ENCODE data around the gene SPRR2D. TPM values are rescaled to one million over a fixed set of nuclear protein-coding genes. Genes with fewer than 3 reads are reported as not detected.
"Not testable (repeated sequence)": the region's sequence is repeated elsewhere in the genome, so short reads cannot be mapped to it uniquely, and the experiment has no call there.

SPRR2D gene
- total RNA-seq: not detected in 2 replicates

DNA sequence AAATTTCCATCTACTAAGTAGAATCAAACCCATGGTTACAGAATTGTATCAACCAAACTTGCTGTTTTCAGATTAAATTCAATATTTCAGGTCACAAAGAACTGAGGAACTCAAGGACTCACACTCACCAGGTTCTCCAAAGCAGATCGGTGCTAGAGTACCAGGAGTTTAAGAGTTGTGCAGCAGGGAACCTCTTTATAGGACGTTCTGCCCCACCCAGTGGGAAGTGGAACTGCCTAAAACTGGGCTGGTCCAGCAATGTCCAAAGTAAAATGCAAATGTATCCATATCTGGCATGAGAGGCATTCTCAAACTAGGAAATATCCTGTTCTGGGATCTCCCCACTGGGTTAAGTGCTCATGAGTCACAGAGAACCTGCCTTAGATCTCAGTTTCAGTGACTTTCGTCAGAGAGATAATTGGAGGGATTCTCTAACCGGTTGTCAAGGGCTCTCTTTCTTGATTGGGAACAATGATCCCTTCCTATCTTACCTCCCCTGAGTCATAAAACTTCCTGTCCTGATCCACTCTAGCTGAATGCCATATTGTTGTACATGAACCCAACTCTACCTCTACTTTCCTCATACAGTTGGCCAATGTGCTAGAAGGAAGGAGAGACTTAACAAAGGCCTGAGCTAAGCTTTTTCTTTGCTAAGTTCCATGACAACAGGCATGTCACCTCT lies at the start of gene SPRR2D:
TSS of gene SPRR2D (minus strand) at position 171 of the 682 bp plus-strand sequence. CDS start 774 bp downstream, outside the sequence.
- no peak for DNase-seq (ENCODE audit: extremely low read depth, low read depth, low spot score)

GRCh38 chr1:153087652-153088051 lies 46.7 kb upstream of the SPRR2D start:
- no peak for DNase-seq (ENCODE audit: extremely low read depth, low read depth, low spot score)

DNA sequence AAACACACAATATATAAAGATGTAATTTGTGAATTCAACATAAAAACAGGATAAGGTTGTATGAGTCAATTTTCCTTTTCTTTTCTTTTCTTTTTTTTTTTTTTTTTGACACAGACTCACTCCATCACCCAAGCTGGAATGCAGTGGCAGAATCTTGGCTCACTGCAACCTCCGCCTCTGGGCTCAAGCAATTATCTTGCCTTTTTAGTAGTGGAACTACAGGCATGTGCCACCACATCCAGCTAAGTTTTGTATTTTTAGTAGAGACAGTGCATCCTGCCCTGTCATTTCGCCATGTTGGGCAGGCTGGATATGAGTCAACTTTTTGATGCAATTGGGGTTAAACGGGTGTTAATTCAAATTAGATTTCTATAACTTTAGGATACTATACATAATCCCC lies 40.8 kb upstream of the SPRR2D start:
- no peak for DNase-seq (ENCODE audit: extremely low read depth, low read depth, low spot score)

- no peak for DNase-seq (ENCODE audit: extremely low read depth, low read depth, low spot score)
These were observed 32.1 kb upstream of the SPRR2D start for GRCh38 chr1:153072806-153073726.

DNA sequence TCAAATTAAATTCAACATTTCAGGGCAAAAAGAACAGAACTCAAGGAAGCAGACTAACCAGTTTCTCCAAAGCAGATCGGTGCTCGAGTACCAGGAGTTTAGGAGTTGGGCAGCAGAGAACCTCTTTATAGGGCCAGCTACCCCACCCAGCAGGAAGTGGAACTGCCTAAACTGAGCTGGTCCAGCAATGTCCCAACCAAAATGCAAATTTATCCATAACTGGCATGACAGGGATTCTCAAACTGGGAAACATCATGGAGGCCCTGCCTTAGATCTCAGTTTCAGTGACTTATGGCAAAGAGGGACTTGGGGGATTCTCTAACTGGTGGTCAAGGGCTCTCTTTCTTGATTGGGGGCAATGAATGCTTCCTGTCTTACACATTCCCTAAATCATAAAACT lies 30.6 kb upstream of the SPRR2D start, which contains the start of gene SPRR2B:
TSS of gene SPRR2B (minus strand) at position 101 of the 400 bp plus-strand sequence. CDS start 772 bp downstream, outside the sequence.
- DNase-seq (ENCODE audit: extremely low read depth, low read depth, low spot score): no peak

DNA sequence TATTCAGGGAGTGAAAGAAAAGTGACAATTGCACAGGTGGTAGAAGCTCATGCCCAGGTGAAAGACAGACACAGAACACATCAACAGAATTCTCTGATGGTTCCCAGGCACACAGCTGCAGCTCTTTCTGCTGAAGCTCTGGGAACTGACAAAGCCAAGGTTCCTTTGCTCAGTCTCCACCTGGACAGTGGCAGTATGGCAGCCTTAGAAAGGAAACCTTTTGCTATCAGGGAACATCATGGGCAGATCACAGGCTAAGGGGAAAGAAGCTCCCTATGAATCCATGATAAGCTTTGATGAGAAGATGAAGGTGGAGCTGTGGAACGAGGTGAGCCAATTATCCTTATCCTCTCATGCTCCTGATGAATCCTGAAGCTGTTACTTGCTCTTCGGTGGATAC lies 29.3 kb upstream of the SPRR2D start:
- no peak for DNase-seq (ENCODE audit: extremely low read depth, low read depth, low spot score)

- DNase-seq (ENCODE audit: extremely low read depth, low read depth, low spot score): no peak
These were observed 18.2 kb upstream of the SPRR2D start for GRCh38 chr1:153058826-153059784.

DNA sequence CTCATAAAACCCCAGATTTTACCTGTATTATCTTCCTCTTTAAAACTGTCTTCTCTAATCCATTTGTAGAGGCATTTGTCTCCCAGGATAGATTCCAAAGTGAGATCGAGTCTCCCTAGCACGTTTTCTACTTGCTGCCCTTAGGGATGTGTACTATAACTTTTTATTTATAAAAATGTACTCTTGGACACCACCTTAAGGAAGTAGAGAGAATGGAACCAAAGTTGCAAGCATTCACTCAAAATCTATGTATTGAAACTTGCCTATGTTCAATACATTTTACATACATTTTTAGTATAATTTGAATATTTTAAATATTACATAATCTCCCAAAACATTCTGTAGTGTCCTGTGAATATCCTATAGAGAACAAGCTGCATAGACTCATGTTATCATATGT lies 17.2 kb upstream of the SPRR2D start:
- no peak for DNase-seq (ENCODE audit: extremely low read depth, low read depth, low spot score)

DNA sequence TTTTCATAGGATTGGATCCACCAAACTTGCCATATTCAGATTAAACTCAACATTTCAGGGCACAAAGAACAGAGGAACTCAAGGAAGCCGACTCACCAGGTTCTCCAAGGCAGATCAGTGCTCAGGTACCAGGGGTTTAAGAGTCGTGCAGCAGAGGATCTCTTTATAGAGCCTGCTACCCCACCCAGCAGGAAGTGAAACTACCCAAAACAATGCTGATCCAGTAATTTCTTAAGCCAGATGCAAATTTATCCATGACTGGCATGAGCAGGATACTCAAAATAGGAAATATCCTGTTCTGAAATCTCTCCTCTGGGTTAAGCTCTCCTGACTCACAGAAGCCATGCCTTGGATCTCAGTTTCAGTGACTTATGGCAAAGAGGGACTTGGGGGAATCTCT lies 16.5 kb upstream of the SPRR2D start, which contains the start of gene SPRR2A:
TSS of gene SPRR2A (minus strand) at position 138 of the 400 bp plus-strand sequence. CDS start 777 bp downstream, outside the sequence.
- no peak for DNase-seq (ENCODE audit: extremely low read depth, low read depth, low spot score)

- DNase-seq (ENCODE audit: extremely low read depth, low read depth, low spot score): not testable (repeated sequence)
These were observed 15.2 kb upstream of the SPRR2D start for GRCh38 chr1:153056111-153056510.

DNA sequence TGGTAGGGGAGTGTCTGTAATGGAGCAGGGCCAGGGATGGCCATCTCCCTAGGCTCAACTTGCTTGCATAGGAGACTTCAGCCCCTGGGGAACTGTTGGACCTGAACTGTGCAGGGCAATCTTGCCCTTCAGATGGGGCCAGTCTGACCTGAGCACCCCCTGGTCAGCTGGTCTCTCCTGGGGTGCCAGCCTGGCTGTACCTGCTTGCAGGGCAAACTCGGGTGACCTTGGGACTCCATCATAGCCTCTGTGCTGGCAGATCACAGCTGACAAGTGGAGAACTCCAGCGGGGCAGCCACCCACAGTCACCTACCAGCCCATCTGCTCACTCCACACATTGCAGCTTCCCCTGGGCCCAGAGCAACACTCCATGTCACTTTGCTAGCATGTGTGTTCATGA lies 8.3 kb upstream of the SPRR2D start:
- DNase-seq (ENCODE audit: extremely low read depth, low read depth, low spot score): no peak

DNA sequence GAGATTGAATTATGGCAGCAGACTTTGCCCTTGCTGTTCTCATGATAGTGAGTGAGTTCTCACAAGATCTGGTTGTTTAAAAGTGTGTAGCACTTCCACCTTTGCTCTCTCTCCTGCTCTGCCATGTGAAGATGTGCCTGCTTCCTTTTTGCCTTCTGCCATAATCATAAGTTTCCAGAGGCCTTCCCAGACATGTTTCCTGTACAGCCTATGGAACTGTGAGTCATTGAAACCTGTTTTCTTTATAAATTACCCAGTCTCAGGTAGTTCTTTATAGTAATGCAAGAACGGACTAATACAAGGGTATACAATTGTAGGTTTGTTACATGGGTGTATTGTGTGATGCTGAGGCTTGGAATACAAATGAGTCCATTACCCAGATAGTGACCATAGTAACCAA lies 5.7 kb downstream of the SPRR2D start:
- no peak for DNase-seq (ENCODE audit: extremely low read depth, low read depth, low spot score)

- no peak for DNase-seq (ENCODE audit: extremely low read depth, low read depth, low spot score)
These were observed 8.1 kb downstream of the SPRR2D start for GRCh38 chr1:153032677-153033308.

DNA sequence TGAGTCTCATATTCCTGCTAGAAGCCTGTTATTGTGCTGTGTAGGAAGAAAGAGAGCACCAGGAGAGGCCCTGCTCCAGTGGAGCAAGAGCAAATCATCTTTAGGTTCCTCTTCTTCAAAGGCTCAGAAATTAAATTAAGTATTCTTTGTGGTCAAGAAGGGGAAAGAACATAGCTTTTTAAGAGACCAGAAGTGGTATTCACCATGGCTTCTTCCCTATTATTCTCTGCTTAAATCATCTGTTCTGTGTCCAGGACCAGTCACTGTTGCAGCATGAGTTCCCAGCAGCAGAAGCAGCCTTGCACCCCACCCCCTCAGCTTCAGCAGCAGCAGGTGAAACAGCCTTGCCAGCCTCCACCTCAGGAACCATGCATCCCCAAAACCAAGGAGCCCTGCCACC lies 8.8 kb downstream of the SPRR2D start:
- no peak for DNase-seq (ENCODE audit: extremely low read depth, low read depth, low spot score)

- DNase-seq (ENCODE audit: extremely low read depth, low read depth, low spot score): no peak
These were observed 10.0 kb downstream of the SPRR2D start, which contains the start of gene SPRR1B for GRCh38 chr1:153030895-153031294. Gene SPRR1B, plus strand, starts transcription at chr1:153031203. Its CDS starts 1,143 bp downstream, at chr1:153032346.

- no peak for DNase-seq (ENCODE audit: extremely low read depth, low read depth, low spot score)
These were observed 12.2 kb downstream of the SPRR2D start for GRCh38 chr1:153028766-153029165.

GRCh38 chr1:153025797-153026196 lies 15.1 kb downstream of the SPRR2D start:
- no peak for DNase-seq (ENCODE audit: extremely low read depth, low read depth, low spot score)

DNA sequence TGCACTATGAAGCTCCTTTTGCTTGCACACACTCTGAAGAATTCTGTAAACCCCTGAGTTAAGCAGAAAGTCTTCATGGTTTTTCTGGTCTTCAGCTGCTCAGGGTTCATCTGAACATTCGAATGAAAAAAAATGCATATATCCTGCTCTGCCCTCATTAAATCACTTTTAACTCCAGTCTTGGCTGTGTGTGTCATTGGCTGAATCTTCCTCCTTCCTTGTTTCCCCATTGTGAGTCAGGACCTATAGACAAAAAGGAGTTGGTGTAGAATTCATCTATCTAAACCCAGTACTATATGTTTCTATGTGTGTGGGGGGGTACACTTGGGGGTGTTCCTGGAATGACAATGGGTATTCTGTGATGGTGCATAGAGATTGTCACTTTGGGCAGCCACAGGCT lies 16.5 kb downstream of the SPRR2D start:
- no peak for DNase-seq (ENCODE audit: extremely low read depth, low read depth, low spot score)

DNA sequence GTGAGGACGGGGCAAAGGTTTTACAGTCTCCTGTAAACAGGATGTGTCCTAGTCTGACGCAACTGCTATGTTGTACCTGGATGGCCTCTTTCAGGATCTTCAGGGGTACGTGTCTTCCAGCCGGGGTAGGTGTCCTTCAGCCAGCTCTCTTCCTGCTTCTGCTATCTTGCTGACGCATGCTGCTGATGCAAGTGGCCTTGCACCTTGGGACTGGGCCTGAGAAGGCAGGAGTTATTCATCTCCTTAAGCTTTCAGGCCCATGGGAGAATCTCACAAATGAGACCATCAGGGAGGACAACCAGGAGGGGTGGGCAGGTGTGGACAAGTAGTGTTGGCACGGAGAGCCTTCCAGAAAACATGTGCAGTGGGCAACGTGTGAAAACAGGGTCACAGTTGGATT lies 17.8 kb downstream of the SPRR2D start:
- no peak for DNase-seq (ENCODE audit: extremely low read depth, low read depth, low spot score)

DNA sequence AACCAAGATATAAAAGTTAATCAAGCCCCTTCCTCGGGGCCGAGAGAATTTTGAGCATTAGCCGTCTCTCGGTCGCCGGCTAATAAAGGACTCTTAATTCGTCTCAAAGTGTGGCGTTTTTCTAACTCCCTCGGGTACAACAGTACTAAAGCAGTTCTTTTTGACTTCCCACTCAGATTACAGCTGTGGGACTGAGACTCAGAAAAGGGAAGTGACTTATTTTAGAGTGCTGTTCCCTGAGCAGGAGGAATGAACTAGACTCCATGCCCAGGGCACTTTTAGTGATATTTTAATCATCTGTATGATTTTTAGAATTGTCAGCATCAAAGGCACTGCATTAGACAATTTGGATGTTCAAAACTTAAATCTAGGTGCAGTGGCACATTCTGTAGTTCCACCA lies 18.6 kb downstream of the SPRR2D start:
- not testable (repeated sequence) for DNase-seq (ENCODE audit: extremely low read depth, low read depth, low spot score)

Data from glomerular endothelial cell (primary cell).